C4-2B (cell line): ENCODE measurements around the gene ZBTB18.

Source experiments
- ZFX ChIP-seq: fragments of 450-650 bp; IDR thresholded peaks from 2 replicates; pipeline ENCODE4 v1.6.1; 2017
- TF ChIP-seq, protein P1 (sequence below): fragments of 450-650 bp; conservative IDR thresholded peaks from 2 replicates; pipeline ENCODE4 v1.5.1; 2017; ENCODE audit warnings: mild to moderate bottlenecking

DNA sequence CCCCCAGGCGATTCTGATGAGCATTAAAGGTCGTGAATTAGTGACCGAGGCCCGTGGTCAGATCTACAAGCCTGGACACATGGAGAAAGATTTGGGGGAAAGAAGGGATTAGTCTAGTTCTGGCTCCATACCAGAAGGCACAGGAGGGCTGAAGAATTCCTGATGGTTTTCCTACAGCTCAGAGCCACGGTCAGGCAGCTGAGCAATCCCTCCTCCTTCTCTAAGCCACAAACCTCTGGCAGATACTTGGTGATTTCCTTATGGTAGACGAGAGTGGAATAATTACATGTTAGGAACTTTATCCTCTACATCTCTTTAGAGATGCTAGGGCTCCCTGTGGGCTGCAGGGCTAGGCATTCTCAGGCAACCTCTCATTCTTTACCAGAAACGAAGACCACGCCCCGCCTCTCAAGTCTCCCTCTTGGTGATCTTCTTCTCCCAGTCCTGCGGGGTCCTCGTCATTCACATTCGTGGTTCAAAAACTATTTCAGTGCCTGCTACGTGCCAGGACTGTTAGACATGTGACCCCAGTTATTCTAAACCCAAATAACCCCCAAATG, 20.5 kb upstream of the ZBTB18 start:
- TF ChIP-seq, protein P1, sequence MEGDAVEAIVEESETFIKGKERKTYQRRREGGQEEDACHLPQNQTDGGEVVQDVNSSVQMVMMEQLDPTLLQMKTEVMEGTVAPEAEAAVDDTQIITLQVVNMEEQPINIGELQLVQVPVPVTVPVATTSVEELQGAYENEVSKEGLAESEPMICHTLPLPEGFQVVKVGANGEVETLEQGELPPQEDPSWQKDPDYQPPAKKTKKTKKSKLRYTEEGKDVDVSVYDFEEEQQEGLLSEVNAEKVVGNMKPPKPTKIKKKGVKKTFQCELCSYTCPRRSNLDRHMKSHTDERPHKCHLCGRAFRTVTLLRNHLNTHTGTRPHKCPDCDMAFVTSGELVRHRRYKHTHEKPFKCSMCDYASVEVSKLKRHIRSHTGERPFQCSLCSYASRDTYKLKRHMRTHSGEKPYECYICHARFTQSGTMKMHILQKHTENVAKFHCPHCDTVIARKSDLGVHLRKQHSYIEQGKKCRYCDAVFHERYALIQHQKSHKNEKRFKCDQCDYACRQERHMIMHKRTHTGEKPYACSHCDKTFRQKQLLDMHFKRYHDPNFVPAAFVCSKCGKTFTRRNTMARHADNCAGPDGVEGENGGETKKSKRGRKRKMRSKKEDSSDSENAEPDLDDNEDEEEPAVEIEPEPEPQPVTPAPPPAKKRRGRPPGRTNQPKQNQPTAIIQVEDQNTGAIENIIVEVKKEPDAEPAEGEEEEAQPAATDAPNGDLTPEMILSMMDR: no peak
- TF ChIP-seq ZFX: no peak
